Right cardiac atrium (tissue), 5 donors: Measurements from ENCODE around the gene TSTD1. TPM values are rescaled to one million over a fixed set of nuclear protein-coding genes. Genes with fewer than 3 reads are reported as not detected.
A peak's percentile ranks its signal among the peaks of the same experiment; 100 is the strongest.

ENCODE experiments used
- ATAC-seq, 2 donors: fragments of 200-7000 bp; cut with Tn5 transposase; one replicate each; pipeline versions ENCODE4 v1.8.0 to v1.9.1; 2020; ENCODE audit warnings: moderate library complexity in 2 of 2, mild to moderate bottlenecking in 1 of 2
- DNase-seq, 3 donors: peaks; one replicate each; pipeline ENCODE4 v3.0.0-alpha.2; 2020
- H3K27ac ChIP-seq: one replicate; pipeline ENCODE4 v1.5.1; 2013; ENCODE audit warnings: mild to moderate bottlenecking, low read length, control low read depth, moderate library complexity
- H3K27me3 ChIP-seq: one replicate; pipeline ENCODE4 v1.6.1; 2013; ENCODE audit not compliant: control insufficient read depth, insufficient read depth
- H3K4me1 ChIP-seq: one replicate; pipeline ENCODE4 v1.6.1; 2013; ENCODE audit warnings: low read length; ENCODE audit not compliant: control insufficient read depth, insufficient read depth
- H3K4me3 ChIP-seq: one replicate; pipeline ENCODE4 v1.5.1; 2013; ENCODE audit warnings: low read length, control low read depth
- H3K9me3 ChIP-seq: one replicate; pipeline ENCODE4 v1.6.1; 2013; ENCODE audit warnings: low read length; ENCODE audit not compliant: control insufficient read depth
- WGBS: extraction: QIAGEN DNeasy Blood & Tissue Kit; methylation state at CpG from one replicate; pipeline ENCODE4 v1.1.7; 2013; 5-methylcytosine and 5-hydroxymethylcytosine counted together
- intact Hi-C, 4 donors: fragments of 100-400 bp; cut with DNase I; formaldehyde crosslinking; loops; one replicate each; pipeline versions ENCODE4 v1.11.0 to v1.14.0; 2022 to 2023
- polyA plus RNA-seq: library from polyadenylated mRNA; stranded (reverse); fragments of 200-250 nt; gene quantifications from one replicate; pipeline ENCODE4 v1.2.3, GENCODE V29; 2013
- total RNA-seq, 4 donors: library from RNA; stranded (reverse); fragmentation: NEBNext Ultra II Directional; extraction: Animal tissue kit (Norgen Biotek cat#: 25700); gene quantifications; one replicate each; pipeline ENCODE4 v1.2.1, GENCODE V29; 2021
- donor health status: healthy with polysubstance abuse.
- donor health status: DM: no; HTN: yes; CAD: no.
- donor health status: DM: no; HTN: no; CAD: no.
- donor health status: DM: no; HTN: yes; CAD: no; lungs with severe emphysema.
- donor health status: DM: yes; HTN: yes; CAD: no.

TSTD1 gene
- total and polyA plus RNA-seq, 5 donors: 23.5 to 63.6 (median 40.0) TPM

- H3K4me1 ChIP-seq: peaks cover 3% of the 10 kb centered on the region
- ATAC-seq (no peak), DNase-seq (no peak)
- H3K4me3 ChIP-seq: no peak overlapping the region
- H3K9me3 ChIP-seq: no peaks in the 10 kb centered on the region
- intact Hi-C loops: loop anchor here in 2 of 4 donors (5.0 to 10.0 kb wide), 3 partner anchors 50 to 87 kb away; partner anchors contain the start of genes DEDD (in 1 of the 2) and KLHDC9 (in 1 of the 2)
- WGBS: 96% methylated on average over 18 of the region's 18 CpGs
- H3K27ac ChIP-seq: no peak overlapping the region
- H3K27me3 ChIP-seq: no peaks in the 10 kb centered on the region
Observed at GRCh38 chr1:161047436-161048420, 9.0 kb upstream of the TSTD1 start.

- no peak for ATAC-seq
- 68% methylated on average over 2 of the region's 2 CpGs for WGBS
- intact Hi-C loops: loop anchor here in 2 of 4 donors (5.0 to 10.0 kb wide), 3 partner anchors 51 to 88 kb away; partner anchors contain the start of genes DEDD (in 1 of the 2) and KLHDC9 (in 1 of the 2)
Observed at GRCh38 chr1:161046605-161047228, 8.0 kb upstream of the TSTD1 start.

GRCh38 chr1:161045736-161046604 is 7.2 kb upstream of the TSTD1 start, which contains the start of gene USF1:
USF1 (minus strand) TSS chr1:161045977; CDS start chr1:161043275, 2,702 bp downstream.
- Histone ChIP-seq H3K4me1 (peaks cover 3% of the 10 kb centered on the region), H3K27me3 (no peaks in the 10 kb centered on the region), H3K27ac (peak within 1 kb of the TSS; percentile 93), H3K9me3 (no peaks in the 10 kb centered on the region), H3K4me3 (peak within 1 kb of the TSS; percentile 93)
- under 1% methylated on average over 29 of the region's 29 CpGs for WGBS
- DNase-seq (peak; percentile 92 to 96 (median 96)), ATAC-seq (peak; percentile 97 to 98)
- intact Hi-C loops: loop anchor here in 2 of 4 donors (5.0 to 10.0 kb wide), 3 partner anchors 51 to 89 kb away; partner anchors contain the start of genes DEDD (in 1 of the 2) and KLHDC9 (in 1 of the 2)

More at GRCh38 chr1:161046605-161047228, 8.0 kb upstream of the TSTD1 start:
- peaks cover 3% of the 10 kb centered on the region for H3K4me1 ChIP-seq
- H3K4me3 ChIP-seq: peak overlapping the region; percentile 93
- peak overlapping the region; percentile 93 for H3K27ac ChIP-seq
- H3K27me3 ChIP-seq: no peaks in the 10 kb centered on the region
- H3K9me3 ChIP-seq: no peaks in the 10 kb centered on the region
- no peak for DNase-seq

GRCh38 chr1:161044908-161045735 is 6.4 kb upstream of the TSTD1 start:
- intact Hi-C loops: loop anchor here in 2 of 4 donors (5.0 to 10.0 kb wide), 3 partner anchors 50 to 90 kb away; partner anchors contain the start of genes DEDD (in 1 of the 2) and KLHDC9 (in 1 of the 2)
- DNase-seq (peak; percentile 80 to 87 (median 87)), ATAC-seq (peak; percentile 77 to 80)
- peaks cover 3% of the 10 kb centered on the region for H3K4me1 ChIP-seq
- 0% methylated on average over 48 of the region's 48 CpGs for WGBS
- peak overlapping the region; percentile 93 for H3K27ac ChIP-seq
- H3K4me3 ChIP-seq: peak overlapping the region; percentile 93
- H3K9me3 ChIP-seq: no peaks in the 10 kb centered on the region
- H3K27me3 ChIP-seq: no peaks in the 10 kb centered on the region

GRCh38 chr1:161044535-161044907 is 5.8 kb upstream of the TSTD1 start:
- H3K27me3 ChIP-seq: no peaks in the 10 kb centered on the region
- no peaks in the 10 kb centered on the region for H3K9me3 ChIP-seq
- H3K4me1 ChIP-seq: peaks cover 3% of the 10 kb centered on the region
- no peak for ATAC-seq
- no peak for DNase-seq
- peak overlapping the region; percentile 93 for H3K27ac ChIP-seq
- peak overlapping the region; percentile 93 for H3K4me3 ChIP-seq
- intact Hi-C loops: loop anchor here in 2 of 4 donors (10.0 kb wide), 2 partner anchors 50 to 90 kb away; partner anchors contain the start of gene DEDD (in 1 of the 2)

- H3K4me1 ChIP-seq: no peaks in the 10 kb centered on the region
- ATAC-seq (peak in 1 of 2 donors; percentile 9), DNase-seq (no peak)
- H3K9me3 ChIP-seq: no peaks in the 10 kb centered on the region
- H3K27me3 ChIP-seq: no peaks in the 10 kb centered on the region
- 76% methylated on average over 5 of the region's 5 CpGs for WGBS
- H3K27ac ChIP-seq: no peak overlapping the region
- no peak overlapping the region for H3K4me3 ChIP-seq
- intact Hi-C loops: no loop called here
Observed at GRCh38 chr1:161039546-161039945, 782 bp upstream of the TSTD1 start.

- intact Hi-C loops: no loop called here
- no peaks in the 10 kb centered on the region for H3K4me1 ChIP-seq
- ATAC-seq: peak in 1 of 2 donors; percentile 22
- 17% methylated on average over 3 of the region's 3 CpGs for WGBS
- H3K27ac ChIP-seq: no peak overlapping the region
- H3K27me3 ChIP-seq: no peaks in the 10 kb centered on the region
- peak overlapping the region; percentile 68 for H3K4me3 ChIP-seq
- H3K9me3 ChIP-seq: no peaks in the 10 kb centered on the region
- no peak for DNase-seq
Observed at GRCh38 chr1:161039154-161039545, 386 bp upstream of the TSTD1 start.

- Histone ChIP-seq H3K4me3 (peak overlapping the region; percentile 68), H3K27me3 (no peaks in the 10 kb centered on the region), H3K9me3 (no peaks in the 10 kb centered on the region), H3K27ac (no peak overlapping the region), H3K4me1 (no peaks in the 10 kb centered on the region)
- intact Hi-C loops: no loop called here
- DNase-seq (peak in 1 of 3 donors; percentile 54), ATAC-seq (peak; percentile 8 to 11)
- WGBS: 58% methylated on average over 21 of the region's 21 CpGs
Observed at GRCh38 chr1:161037661-161038522, 872 bp downstream of the TSTD1 start.

GRCh38 chr1:161033751-161034150 is 5.0 kb downstream of the TSTD1 start:
- DNase-seq (no peak), ATAC-seq (no peak)
- Histone ChIP-seq H3K4me1 (peaks cover 2% of the 10 kb centered on the region), H3K27ac (no peak overlapping the region), H3K27me3 (no peaks in the 10 kb centered on the region), H3K4me3 (no peak overlapping the region), H3K9me3 (no peaks in the 10 kb centered on the region)
- intact Hi-C loops: no loop called here
- 96% methylated on average over 3 of the region's 3 CpGs for WGBS
